SK-N-MC (cell line): ENCODE data around the gene WASHC4.

Experiments
- EZH2 ChIP-seq: fragments of 200-600 bp; sonication (generic); IDR thresholded peaks from one replicate; pipeline ENCODE4 v1.6.1; 2017; ENCODE audit warnings: antibody characterized with exemption
- POLR2AphosphoS5 ChIP-seq: IDR thresholded peaks from 2 replicates; pipeline ENCODE4 v1.6.1; 2012; ENCODE audit warnings: mild to moderate bottlenecking, low read depth, low read length, borderline replicate concordance

GRCh38 chr12:105138248-105138647 lies 30.7 kb downstream of the WASHC4 start:
- TF ChIP-seq EZH2, result no peak
- no peak for TF ChIP-seq POLR2AphosphoS5
